AML-193 (cell line): ENCODE data around the gene CRIP1.

Source experiments
- DNase-seq, 2 experiments: peaks; one replicate each; lab custom pipeline; 2025; lab: John Stamatoyannopoulos, UW

The CRIP1 gene

DNA sequence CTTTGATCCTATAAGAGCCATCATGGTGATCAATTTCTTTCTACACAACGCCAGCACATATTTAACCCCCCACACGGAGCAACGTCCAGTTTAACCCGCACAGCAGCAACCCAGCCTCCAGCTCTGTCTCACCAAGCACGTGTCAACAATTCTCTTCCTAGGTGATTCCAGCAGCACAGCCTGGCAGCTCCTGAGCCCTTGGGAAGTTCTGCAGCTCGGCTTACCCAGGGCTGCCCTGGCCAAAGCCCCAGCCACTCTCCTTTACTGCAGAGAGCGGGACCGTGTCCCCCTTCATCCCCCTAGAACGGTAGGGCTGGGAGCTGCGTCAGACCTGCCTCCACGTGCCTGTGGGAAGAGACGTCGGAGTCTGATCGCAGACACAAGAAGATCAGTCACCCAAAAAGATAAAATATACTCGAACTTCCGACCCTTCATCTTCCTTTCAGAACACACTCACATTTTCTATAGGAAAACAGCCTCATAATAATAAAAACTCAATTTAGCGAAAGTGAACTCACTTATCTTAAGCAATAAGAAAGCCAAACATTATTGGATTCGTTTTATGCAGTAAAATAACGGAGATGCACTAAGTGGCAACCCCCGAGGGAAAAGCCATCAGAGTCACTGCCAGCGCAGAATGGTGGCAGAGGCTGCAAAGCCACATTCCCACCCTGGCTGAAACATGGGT is 47.3 kb downstream of the CRIP1 start:
- DNase-seq = no peak

DNA sequence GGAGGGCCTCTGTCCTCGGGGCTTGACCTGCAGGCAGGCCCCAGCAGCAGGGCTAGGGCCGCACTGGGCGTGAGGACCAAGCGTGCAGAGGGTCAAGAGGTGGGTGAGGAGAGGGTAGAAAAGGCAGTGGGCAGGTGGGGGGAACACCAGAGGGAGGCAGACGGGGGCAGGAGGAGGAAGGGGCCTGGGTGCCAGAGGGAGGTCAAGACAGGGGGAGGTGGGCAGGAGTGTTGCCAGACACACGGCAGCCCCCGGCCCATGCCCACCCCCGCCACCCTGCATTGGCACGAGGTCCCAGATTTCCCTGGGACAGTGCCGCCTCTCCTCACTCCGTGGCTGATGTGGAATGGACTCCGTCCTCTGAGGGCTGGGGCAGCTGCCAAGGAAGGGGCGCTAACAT is 47.9 kb downstream of the CRIP1 start:
- DNase-seq = no peak

DNA sequence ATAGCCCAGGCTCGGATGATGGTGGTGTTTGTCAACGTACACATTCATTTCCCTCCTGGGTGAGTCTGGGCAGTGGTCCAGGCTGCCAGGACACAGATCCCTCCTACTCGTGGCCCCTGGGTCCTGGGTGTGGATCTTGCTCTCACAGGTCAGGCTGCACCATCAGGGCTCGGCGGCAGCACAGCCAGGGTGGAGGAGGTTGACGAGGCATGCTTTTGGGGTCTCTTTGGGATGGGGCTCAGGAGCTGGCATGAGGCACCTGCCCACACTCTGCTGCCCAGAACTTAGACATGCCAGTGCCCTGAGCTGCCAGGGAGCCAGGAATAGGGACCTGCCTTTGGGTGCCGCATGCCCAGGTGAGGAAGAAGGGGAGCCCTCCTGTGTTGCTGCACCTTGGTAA is 49.4 kb downstream of the CRIP1 start:
- DNase-seq = no peak

DNA sequence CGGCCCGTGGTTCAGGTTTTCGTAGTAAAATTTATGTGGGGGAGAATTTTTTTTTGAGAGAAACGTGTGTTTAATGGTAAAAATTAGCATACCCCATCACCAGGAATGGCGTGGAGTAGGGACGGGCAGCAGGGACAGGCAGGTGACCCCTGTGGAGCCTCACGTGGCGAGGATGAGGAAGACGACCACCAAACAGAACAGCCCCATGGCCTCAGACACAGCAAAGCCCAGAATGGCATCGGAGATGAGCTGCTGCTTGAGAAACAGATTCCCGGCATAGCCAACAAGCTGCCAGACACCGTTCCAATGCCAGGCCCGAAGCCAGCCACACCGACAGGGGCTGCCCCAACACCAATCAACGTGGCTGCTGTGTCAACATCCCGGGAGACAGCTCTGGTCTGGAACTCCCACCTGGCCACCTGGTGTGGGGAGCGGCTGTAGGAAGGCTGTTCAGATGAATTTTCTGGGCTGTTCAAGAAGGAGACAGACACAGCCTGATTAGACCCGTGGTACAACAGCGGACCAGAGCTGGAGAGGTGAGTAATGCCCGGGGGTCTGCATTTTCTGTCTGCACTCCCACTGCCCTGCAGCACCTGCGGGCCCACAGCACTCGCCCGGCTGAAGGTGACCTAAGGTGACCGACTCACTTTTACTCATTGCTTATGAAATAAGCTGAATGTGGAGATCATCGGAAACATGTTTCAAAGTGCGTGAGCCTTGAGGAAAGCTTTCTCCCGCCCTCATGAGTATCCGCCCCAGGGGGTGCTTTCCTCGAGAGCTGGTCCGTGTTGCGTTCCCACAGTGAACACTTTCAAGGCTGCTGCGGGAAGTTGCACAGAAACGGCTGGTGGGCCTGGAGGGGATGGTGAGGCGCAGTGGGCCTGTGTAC is 50.2 kb downstream of the CRIP1 start:
- no peak for DNase-seq

DNA sequence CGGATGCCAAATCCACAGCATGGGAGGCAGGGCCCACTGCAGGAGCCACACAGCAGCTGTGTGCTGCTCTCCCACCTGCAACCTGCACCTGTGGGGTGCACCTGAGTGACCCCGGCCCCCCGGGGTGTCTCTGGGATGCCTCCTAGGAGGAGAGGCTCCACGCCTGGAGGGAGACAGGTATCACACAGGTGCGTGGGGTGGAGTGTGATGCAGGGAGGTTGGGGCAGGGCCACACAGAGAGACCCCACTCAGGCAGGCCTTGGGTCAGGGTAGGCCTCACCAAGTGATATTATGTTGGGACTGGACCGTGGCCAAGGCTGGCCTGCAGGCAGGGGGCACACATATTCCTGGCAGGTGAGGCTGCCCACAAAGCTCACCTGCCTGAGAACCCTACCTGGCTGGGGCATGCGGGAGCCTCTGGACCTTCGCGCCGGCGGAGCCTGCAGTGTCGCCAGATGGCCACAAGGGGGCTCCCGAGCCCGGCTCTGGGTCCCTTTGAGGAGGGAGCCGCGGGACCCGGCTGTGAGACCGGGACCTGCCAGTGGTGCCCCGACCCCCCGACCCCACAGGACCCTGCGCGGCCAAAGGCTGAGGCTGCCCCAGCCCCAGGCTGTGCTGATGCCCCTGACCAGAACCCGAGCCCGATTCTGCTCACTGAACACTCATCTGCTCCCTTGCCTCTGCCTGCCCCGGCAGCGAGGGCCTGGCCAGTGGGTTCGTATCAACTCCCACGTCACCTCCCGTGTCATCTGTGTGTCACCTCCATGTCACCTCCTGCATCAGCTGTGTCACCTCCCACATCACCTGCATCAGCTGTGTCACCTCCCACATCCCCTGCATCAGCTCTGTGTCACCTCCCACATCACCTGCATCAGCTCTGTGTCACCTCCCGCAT is 51.1 kb downstream of the CRIP1 start:
- DNase-seq = no peak
